Mucosa of descending colon (tissue), 3 donors: Measurements from ENCODE around the gene MYOZ3. TPM values are rescaled to one million over a fixed set of nuclear protein-coding genes. Genes with fewer than 3 reads are reported as not detected.

Experiments
- ATAC-seq: fragments of 200-7000 bp; cut with Tn5 transposase; one replicate; pipeline ENCODE4 v1.9.1; 2020; ENCODE audit warnings: mild to moderate bottlenecking, moderate library complexity
- DNase-seq, 3 donors: peaks; one replicate each; pipeline ENCODE4 v3.0.0-alpha.2; 2020
- H3K36me3 ChIP-seq: fragments of 200-600 bp; one replicate; pipeline ENCODE4 v1.8.0; 2021; ENCODE audit warnings: low read depth, mild to moderate bottlenecking
- H3K4me1 ChIP-seq: fragments of 200-600 bp; one replicate; pipeline ENCODE4 v1.8.0; 2021; ENCODE audit warnings: low read depth, mild to moderate bottlenecking
- H3K4me3 ChIP-seq: fragments of 200-600 bp; one replicate; pipeline ENCODE4 v1.8.0; 2021; ENCODE audit warnings: mild to moderate bottlenecking
- H3K9me3 ChIP-seq: fragments of 200-600 bp; one replicate; pipeline ENCODE4 v1.8.0; 2021; ENCODE audit warnings: mild to moderate bottlenecking
- CTCF ChIP-seq: fragments of 200-600 bp; IDR thresholded peaks from one replicate; pipeline ENCODE4 v1.8.0; 2022; ENCODE audit warnings: antibody characterized with exemption, mild to moderate bottlenecking
- intact Hi-C, 2 donors: fragments of 100-400 bp; cut with DNase I in 1 of 2; cut with micrococcal nuclease in 1 of 2; formaldehyde crosslinking; loops; one replicate each; pipeline versions ENCODE4 v1.11.0 to v1.11.1; 2022; cut with DNase I, micrococcal nuclease
- total RNA-seq, 3 donors: library from RNA; stranded (reverse); fragmentation: NEBNext Ultra II Directional in 2 of 3; extraction: Animal tissue kit (Norgen Biotek cat#: 25700) in 2 of 3; gene quantifications; one replicate each; pipeline versions ENCODE4 v1.2.1 to v1.2.4, GENCODE V29; 2021 to 2023
- donor health status: DM: no; HTN: no; CAD: no; lungs with moderate emphysema.
- donor health status: DM: no; HTN: no; CAD: no.
- donor health status: DM: no; HTN: yes; CAD: no.

Gene MYOZ3
- total RNA-seq, 3 donors from 2014 or later, result 0.09 to 0.48 (median 0.35) TPM

GRCh38 chr5:150633429-150633828 lies 27.6 kb upstream of the MYOZ3 start:
- no peaks in the 10 kb centered on the region for H3K36me3 ChIP-seq
- H3K4me1 ChIP-seq, result peaks cover 3% of the 10 kb centered on the region
- DNase-seq (no peak), ATAC-seq (no peak)
- H3K4me3 ChIP-seq, result no peak overlapping the region
- intact Hi-C loops, result no loop called here
- no peaks in the 10 kb centered on the region for H3K9me3 ChIP-seq
- TF ChIP-seq CTCF, result no peak

GRCh38 chr5:150636391-150637244 lies 24.4 kb upstream of the MYOZ3 start:
- ATAC-seq, result peak; percentile 53
- Histone ChIP-seq H3K4me1 (peaks cover 5% of the 10 kb centered on the region), H3K36me3 (no peaks in the 10 kb centered on the region), H3K9me3 (no peaks in the 10 kb centered on the region), H3K4me3 (no peak overlapping the region)
- intact Hi-C loops, result no loop called here
- TF ChIP-seq CTCF, result no peak
- DNase-seq, result peak in 2 of 3 donors; percentile 72 to 73

GRCh38 chr5:150637245-150638052 lies 23.6 kb upstream of the MYOZ3 start:
- Histone ChIP-seq H3K4me3 (no peak overlapping the region), H3K4me1 (peaks cover 6% of the 10 kb centered on the region), H3K36me3 (no peaks in the 10 kb centered on the region), H3K9me3 (no peaks in the 10 kb centered on the region)
- TF ChIP-seq CTCF, result no peak
- no peak for DNase-seq
- intact Hi-C loops, result no loop called here
- ATAC-seq, result no peak

- DNase-seq (no peak), ATAC-seq (no peak)
- H3K4me1 ChIP-seq, result peaks cover 12% of the 10 kb centered on the region
- TF ChIP-seq CTCF, result no peak
- intact Hi-C loops, result no loop called here
- no peaks in the 10 kb centered on the region for H3K9me3 ChIP-seq
- H3K36me3 ChIP-seq, result no peaks in the 10 kb centered on the region
- no peak overlapping the region for H3K4me3 ChIP-seq
These were observed 23.0 kb upstream of the MYOZ3 start for GRCh38 chr5:150638053-150638444.

GRCh38 chr5:150638488-150639376 lies 22.3 kb upstream of the MYOZ3 start:
- no peak for TF ChIP-seq CTCF
- DNase-seq (no peak), ATAC-seq (no peak)
- H3K4me3 ChIP-seq, result no peak overlapping the region
- peaks cover 13% of the 10 kb centered on the region for H3K4me1 ChIP-seq
- H3K36me3 ChIP-seq, result no peaks in the 10 kb centered on the region
- H3K9me3 ChIP-seq, result no peaks in the 10 kb centered on the region
- intact Hi-C loops, result no loop called here
